ENCODE results near the gene SEMA6D.
"Not testable (repeated sequence)": the region's sequence is repeated elsewhere in the genome, so short reads cannot be mapped to it uniquely, and the experiment has no call there.

SEMA6D gene

DNA sequence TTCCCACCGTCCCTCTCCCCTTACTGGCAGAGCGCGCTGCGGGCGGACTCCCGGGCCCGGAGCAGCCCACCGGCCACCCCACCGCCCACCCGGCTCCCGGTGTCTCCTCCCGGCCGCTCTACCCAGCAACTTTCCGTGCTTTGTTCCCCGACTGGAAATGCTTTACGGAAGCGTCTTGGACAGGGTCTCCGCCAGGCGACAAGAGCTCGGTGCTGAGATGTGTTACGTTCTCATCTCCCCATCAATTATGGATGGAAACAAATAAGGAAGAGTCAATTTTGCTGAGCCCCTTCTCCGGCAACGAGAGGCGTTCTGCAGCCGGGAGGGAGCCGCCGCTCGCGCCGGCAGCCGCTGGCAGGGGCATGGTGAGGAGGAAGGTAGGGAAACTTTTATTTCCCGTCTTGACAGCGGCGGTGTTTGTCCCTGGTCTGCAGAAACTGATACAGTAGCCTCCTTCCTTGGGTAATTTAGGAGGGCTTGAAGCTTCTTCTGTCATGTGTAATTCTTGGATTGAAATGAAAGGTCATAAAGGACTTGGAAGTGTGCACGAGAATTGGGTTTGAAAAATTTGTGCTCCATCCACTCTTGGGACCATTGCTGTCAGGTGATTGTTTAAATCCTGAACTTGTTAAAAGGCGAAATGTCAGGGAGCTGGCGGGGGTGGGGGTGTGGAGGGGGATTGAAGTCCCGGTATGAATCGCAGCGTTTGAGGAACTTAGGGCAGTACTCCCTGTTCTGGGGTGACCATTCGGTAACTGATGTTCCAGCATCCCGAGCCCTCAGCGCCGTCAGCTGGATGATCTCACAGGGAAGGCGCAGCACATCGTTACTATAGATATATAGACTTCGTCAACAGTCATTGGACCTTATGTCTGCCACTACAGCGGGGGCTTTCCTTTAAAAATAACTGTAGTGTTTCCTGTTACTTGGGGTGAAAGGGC, 1.5 kb downstream of the SEMA6D start:
- no peak for DNase-seq

DNA sequence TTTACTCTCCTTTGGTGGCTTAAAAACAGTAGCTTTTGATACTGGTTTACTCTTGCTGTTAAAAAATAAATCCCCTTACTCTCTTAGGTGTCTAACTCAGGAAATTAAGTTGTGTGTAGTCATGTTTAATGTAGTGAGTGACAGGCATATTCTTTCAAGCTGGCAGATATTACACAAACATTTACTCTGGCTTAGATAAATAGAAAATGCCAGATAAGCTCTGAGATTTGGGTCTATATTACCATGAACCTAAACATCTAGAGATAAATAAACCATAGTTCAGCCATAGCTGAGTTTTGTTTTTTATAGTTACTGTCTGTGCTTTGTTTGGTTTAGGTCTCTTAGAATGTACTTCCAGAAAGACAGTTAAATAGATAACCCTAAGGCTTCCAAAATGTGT, 2.4 kb downstream of the SEMA6D start:
- no peak for DNase-seq

DNA sequence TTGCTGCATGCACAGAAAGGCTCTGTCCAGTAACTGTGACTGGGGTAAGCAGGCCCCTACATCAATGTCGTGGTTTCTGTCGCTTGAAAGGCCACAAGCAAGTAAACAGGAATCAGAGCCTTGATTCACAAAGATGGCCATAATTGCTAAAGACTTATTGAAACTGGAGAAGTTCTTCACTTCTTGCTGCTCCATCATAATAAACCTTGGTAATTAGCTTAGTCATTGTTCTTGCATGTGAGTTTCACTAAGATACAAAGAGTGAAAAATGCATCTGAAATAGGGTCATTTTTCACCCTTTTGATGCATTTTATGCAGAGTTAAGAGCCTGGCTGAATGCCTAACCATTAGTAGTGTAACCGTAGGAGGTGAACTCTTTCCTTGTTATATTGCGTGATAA, 3.2 kb downstream of the SEMA6D start:
- DNase-seq = no peak

DNA sequence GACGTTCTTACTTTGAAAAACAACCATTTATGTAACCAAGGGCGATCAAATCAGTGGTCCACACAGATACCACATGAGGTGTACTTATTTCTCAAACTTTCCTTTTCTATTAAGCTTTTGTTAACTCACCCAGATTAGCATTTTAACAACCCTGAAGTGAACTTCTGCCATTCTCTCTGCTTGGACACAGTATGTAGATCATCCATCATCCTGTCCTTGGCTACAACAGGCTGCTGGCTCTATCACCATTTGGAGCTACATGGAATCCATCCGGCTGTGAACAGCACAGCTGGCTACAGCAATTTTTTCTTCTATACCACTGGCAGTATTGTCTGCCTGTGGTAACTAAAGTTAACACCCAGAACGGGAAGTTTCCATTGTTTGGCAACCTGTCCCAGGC, 4.4 kb downstream of the SEMA6D start:
- DNase-seq = no peak

DNA sequence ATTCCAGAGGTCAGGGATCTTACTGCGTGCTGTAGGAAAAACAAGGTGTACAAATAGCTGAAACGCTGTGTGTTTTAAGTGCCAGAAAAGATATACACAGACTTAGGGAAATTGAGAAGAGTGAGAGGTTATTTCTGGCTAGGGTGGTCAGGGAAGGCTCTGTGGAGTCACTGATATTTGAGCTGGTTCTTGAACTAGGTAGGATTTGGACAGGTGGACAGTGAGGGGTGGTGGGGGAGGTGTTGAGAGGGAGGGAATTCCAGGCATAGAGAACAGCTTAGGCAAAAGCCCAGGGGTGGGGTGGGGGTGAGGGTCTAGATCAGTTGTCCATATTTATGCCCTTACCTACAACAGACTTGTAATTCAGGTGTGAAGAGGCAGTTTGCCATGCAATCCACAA, 7.0 kb downstream of the SEMA6D start:
- DNase-seq = no peak

DNA sequence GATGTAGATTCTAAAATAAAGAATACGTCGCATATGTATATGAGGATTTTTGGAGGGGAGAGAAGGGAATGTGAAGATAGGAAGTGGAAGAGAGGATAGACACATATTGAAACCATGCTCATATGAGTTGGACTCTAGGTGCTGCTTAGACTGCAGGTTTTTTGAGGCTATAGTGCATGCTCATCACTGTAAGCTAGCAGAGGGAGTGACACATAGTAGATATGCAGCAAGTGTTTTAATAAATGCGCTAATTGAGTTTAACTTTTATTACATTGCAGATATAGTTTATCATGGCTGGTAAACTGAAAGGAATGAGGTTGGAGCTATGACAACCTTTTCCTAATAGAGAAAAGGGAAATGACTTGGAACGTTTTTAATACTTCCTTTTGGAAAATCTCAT, 7.7 kb downstream of the SEMA6D start:
- no peak for DNase-seq

DNA sequence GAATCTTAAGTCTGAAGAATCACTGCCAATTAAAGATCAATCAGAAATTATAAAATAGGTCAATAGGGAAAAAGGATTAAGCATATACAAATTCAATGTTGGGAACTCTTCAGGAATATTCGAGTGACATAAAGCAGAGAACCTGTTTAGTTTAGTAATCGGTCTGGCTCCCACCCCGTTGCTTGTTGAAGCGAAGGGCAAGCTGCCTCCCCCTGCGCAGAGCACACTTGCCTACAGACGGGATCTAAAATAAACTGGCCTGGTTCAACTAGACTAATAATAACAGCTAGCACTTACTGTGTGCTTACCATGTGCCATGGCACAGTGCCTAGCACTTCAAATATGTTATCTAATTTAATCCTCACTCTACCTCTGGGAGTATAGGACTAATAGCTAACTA, 8.6 kb downstream of the SEMA6D start:
- DNase-seq = no peak

DNA sequence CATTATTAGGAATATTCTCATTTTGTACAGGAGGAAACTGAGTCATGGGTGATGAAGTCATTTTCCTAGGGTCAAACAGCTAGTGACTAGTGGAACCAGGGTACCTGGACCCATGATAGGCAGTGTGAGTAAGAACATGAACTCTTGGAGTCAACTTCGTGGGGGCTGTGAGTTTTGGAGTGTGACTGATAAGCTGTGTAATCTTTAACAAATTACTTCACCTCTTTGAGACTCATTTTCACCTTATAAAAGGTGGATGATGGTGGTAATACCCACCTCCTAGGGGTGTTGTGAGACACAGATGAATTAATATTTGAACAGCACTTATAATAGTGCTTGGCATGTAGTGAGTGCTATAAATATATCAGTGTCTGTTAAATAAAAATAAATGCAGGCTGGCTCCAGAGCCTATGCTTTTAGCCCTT, 9.1 kb downstream of the SEMA6D start:
- no peak for DNase-seq

DNA sequence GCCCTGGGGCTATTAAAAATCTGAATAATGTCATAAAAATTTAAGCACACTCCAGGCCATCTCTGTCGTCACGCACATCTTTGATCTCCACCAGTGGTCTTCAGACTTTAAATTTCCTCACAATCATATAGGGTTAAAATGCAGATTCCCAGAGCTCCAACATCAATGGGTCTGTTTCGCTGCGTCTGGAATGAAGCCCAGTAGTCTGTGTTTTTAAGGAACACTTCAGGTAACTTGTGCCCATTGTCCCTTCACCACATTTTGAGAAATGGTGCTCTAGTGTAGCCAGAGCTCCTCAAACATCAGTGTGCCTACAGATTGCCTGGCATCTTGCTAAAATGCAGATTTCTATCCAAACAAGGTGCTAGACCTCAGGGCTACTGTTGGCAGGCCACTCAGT, 9.8 kb downstream of the SEMA6D start:
- DNase-seq = no peak

DNA sequence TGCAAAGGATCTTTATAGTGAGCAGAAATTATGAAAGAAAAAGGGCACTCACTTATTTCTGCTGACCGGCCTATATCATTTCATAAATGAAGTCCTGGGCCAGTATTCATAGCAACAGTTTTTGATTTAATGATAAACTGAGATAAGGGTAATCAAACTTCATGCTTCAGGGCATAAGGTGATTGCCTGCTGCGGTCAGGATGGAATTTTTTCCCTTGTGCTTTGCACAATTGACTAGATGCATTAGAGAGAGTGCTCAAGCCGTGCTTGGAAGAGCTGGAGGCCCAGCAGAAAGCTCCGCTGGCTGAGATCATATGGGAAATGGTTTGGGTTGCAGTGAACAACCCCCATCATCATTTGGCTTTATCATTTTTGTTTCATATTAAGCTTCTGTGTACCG, 10.4 kb downstream of the SEMA6D start:
- DNase-seq = no peak

DNA sequence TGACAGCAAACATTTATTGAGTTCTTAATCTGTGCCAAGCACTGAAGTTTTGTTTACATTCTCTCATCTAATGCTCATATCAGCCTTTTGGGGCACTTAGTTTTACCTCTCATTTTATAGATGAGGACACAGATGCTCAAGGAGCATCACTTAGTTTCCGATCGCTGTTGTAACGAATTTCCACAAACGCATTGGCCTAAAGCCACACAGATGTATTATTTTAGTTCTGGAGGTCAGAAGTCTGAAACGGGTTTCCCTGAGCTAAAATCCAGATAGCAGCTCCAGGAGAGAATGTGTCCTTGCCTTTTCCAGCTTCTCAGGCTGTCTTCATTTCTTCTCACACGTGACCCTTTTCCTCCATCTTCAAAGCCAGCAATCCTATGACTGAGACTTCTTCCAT, 11.1 kb downstream of the SEMA6D start:
- no peak for DNase-seq

DNA sequence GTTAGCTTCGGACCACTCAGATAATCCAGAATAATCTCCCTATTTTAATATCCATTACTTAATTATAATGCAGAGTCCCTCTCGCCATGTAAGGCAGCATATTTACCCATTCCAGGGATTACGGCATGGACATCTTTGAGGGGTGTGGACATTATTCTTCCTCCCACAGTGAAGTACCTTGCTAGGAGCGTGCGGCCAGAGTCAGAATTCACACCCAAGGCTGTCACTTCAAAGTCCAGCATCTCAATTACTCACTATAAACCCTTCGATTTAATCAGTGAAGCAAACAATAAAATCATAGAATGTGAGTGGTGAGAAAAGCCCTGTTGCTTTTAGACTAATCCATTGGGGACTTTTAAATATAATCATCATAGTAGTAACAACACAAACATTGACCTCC, 11.6 kb downstream of the SEMA6D start:
- no peak for DNase-seq

DNA sequence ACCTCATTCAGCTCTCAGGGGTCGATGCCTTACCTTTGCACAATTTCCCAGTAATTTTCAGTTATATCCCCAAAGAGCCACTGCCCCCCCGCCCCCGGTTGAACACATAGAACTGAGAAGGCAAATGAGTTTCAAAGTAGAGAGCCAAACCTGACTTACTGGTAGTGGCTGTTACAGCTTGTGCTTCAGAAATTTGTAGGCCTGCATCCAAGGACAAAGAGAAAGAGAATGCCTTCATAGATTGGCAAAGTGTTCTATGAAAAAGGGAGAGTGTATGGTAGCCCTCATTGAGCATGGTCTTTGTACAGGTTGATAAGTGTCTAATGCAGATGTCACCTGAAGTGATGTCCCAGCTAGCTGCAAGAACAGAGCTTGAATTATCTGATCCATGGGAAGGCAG, 13.9 kb downstream of the SEMA6D start:
- DNase-seq = no peak

DNA sequence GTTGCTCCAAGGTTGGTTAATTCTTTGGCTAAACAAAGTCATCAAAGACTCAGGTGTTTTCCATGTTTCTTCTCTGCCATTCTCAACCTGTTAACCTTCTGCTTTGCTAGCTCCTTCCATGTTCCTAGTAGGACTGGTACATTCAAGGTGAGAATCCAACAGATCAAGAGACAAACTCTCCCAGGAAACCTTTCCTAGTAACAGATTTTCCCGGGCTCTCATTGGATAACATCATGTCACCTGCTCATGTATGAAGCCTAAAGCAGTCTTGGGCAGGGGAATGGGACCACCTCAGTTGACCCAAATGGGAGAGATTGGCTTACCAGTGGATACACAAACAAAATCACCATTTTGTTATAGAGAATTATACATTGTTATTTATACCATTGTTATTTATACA, 14.9 kb downstream of the SEMA6D start:
- no peak for DNase-seq

DNA sequence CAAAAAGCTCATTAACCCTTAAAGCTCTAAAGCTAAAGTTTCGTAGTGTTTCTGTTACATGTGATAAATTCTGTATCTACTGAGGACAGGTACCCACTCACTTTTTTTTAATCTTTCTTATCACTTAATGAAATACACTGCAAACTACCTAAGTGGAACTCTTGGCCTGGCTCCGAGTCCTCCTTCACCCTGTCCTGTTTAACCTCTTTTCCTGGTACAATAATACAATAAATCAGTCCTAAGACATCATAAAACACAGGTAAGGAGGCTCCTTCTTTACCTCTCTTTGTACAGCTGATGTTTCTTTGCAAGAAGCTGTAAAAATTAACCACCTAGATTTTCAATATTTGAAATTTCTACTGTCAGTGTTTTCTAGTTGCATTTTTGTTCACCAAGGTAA, 15.8 kb downstream of the SEMA6D start:
- no peak for DNase-seq

DNA sequence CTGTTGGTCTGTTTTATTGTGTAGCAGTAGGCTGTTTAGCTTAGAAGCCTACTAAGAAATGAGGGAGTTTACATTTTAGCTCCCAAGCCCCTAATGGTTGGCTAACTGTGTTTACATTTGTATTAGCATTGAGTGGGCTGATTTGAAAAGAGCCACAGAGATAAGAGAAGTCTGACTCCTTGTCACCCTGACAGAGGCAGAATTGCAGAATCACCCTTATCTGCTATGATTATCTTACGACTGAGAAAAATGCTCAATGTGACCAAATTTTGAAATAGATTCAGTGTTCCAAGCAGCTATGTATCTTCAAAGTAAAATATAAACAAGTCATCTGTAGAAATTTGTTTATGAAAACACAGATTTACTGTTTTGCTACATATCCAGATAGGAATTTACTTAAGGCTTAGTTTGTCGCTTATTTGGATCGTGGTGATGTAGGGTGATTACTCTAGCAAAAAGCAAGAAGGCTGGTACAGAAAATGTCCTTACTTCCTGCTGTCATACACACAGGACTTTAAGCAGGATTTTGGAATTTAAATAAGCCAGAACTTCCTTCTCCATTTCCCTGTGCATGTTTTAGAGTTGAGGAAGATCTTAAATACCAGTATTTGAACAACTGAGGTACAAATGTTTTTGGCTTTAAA, 19.0 kb downstream of the SEMA6D start:
- no peak for DNase-seq

DNA sequence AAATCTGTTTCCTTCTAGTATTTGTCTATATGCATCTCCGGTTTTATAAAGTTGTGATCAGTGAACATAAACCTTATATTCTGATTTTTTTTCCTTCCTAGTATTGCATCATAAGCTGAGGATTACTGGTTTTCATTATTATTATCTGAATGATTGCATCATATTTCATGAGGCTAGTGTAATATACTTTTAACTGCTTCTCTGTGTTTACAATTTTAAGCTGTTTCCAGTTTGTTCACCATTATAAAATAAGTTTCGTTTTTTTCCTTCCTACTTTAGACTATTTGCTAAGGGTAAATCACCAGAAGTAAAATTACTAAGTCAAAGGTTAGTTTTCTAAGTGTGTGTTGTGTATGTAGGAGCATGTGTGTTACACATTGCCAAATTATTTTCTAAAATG, 20.2 kb downstream of the SEMA6D start:
- no peak for DNase-seq

DNA sequence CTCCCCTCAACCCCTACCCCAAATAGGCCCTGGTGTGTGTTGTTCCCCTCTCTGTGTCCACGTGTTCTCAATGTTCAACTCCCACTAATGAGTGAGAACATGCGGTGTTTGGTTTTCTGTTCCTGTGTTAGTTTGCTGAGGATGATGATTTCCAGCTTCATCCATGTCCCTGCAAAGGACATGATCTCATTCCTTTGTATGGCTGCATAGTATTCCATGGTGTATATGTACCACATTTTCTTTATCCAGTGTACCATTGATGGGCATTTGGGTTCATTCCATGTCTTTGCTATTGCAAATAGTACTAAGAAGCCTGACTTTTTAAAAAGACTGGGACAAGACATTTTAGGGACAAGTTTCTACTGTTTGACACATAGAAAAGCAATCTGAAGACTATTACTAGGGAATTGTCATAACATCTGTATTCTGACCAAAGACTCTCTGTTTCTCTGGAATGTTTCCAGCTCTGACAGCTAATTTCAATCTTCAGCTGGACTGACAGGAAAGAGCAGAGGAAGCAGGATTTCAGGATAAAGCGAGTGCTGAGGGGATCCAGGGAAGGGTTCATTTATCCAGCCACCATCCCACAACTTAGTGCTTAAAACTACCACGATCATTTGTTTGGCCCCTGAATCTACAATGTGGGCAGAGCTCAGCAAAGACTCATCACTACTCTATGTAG, 21.0 kb downstream of the SEMA6D start:
- not testable (repeated sequence) for DNase-seq

DNA sequence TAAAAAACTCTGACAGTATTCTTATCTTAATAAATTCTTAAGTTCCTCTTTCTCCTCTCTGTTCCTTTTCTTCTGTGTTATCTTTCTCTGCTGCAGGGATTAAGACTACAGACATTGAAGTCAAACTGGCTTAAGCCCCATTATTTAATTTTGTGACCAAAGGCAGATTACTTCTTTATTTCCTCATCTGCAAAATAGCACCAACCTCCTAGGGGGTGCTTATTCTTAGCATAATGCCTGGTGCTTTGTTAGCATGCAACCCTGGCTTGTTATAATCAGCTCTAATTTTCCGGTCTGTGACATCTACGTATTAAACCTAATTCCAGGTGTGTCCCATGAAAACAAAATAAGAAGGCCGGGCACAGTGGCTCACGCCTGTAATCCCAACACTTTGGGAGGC, 23.8 kb downstream of the SEMA6D start:
- DNase-seq = no peak

DNA sequence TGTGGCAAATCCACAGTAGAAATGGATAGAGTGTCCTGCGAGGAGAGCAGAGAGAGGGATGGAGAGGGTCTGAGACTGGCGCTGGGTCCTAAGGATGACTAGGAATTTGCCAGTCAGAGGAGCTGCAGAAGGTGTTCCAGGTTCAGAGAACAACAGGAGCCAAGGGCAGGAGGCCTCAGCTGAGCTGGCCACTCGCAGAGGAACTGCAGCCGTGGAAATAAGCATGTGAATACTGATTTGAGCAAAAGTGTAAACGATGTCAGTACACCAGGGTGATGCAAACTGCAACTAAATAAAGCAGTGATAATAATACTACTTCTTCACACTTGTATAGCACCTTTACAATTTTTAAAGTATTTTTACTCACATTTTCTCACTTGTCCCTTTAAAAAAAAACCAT, 24.6 kb downstream of the SEMA6D start:
- no peak for DNase-seq

DNA sequence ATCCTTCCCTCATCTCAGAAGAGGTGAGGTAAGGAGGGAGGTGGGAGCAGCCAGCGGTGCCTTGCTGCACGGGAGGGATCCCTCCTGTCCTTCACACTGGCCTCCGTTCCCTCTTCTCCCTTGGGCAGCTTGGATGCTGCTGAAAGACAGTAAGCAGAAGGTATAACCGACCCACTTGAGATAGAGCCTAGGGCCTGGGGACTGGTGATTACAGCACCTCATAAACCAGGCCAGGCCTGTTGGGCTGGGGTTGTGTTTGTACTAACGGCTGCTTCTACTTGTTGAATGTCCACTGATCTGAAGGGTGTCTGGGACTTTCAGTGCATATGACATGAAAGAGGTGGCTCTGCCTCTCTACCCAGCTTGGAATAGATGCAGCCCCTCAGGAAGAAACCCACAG, 25.0 kb downstream of the SEMA6D start:
- DNase-seq = no peak

DNA sequence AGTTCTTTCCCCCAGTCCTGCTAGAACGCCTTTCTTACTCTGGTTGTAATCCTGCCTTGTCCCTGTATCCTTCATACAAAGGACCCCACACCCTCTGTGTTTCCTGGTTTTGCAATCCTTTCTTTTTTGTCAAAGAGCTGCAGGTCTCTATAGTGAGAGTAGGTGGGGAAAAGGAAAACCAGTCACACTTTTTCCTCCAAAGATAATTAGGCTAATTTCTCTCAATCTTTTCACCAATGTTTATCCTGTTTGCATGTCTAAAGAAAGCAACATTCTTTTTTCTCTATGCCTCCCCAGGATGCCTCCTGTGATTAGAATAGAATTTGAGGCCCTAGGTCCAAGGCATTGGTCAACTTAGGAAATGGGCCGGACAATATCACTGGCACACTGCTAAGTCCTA, 25.4 kb downstream of the SEMA6D start:
- no peak for DNase-seq

DNA sequence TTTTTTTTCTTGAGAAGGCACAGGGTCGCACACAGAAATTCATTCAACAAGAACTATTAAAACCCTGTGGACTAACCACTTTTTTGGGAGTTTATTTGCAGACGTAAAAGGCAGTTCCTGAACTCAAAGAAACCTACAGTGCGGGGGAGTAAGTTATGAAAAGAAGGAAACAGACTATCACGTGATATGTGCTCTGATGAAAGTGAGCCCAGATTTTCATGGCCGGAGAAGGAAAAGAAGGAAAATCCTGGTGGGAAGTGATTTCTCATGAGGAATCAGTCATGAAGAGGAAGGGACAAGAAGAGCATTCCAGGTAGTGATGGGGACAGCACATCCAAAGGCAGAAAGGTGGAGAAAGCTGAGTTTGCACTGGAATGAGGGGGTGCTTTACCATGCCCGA, 26.1 kb downstream of the SEMA6D start:
- no peak for DNase-seq

DNA sequence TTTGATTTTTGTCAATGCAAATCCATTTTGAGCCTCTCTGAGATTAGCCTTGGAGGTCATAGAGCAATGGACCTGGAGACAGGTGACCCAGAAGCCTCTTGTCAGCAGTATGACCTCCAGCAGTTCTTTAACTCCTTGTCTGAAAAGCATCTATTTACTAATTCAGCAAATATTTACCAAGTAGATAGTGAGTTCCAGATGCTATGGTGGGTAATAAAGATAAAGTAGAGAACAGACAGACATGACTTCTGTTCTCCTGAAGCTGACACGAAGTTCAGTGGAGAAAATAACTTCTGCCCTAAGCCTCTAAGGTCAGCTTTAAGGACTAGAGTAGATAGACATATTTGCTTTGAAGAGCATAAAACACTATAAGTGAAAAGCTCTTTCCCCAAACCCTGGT, 26.6 kb downstream of the SEMA6D start:
- no peak for DNase-seq

All from CD4-positive, alpha-beta T cell treated with Interleukin-17A for 4 hours (primary cell).